Mesenchymal stem cell (in vitro differentiated cells and primary cell): ENCODE measurements around the gene CBLN3.

ENCODE experiments used
- DNase-seq: peaks from one replicate; pipeline ENCODE4 v3.0.0-alpha.2; 2013
- H2AFZ ChIP-seq: one replicate; pipeline ENCODE4 v1.6.1; 2013; ENCODE audit warnings: low read depth, mild to moderate bottlenecking, control low read depth, inconsistent platforms, low read length, moderate library complexity
- H2AK5ac ChIP-seq: 2 replicates; pipeline ENCODE4 v1.6.1; 2013; ENCODE audit warnings: low read length, moderate library complexity, mild to moderate bottlenecking, inconsistent platforms; ENCODE audit not compliant: severe bottlenecking
- H2BK120ac ChIP-seq: one replicate; pipeline ENCODE4 v1.6.1; 2013; ENCODE audit warnings: low read depth, mild to moderate bottlenecking, inconsistent platforms, low read length, moderate library complexity
- H2BK12ac ChIP-seq, 2 experiments: one replicate each; pipeline ENCODE4 v1.6.1; 2013; ENCODE audit warnings: inconsistent platforms in 2 of 2, low read length in 2 of 2, mild to moderate bottlenecking in 2 of 2, moderate library complexity in 2 of 2, control low read depth in 1 of 2
- H2BK15ac ChIP-seq: one replicate; pipeline ENCODE4 v1.6.1; 2013; ENCODE audit warnings: mild to moderate bottlenecking, low read depth, inconsistent platforms; ENCODE audit not compliant: poor library complexity, severe bottlenecking
- H2BK5ac ChIP-seq: 2 replicates; pipeline ENCODE4 v1.6.1; 2013; ENCODE audit warnings: low read depth, mild to moderate bottlenecking, low read length, control low read depth, inconsistent platforms; ENCODE audit not compliant: poor library complexity, severe bottlenecking
- H3K14ac ChIP-seq, 2 experiments: one replicate each; pipeline ENCODE4 v1.6.1; 2013; ENCODE audit warnings: inconsistent platforms in 2 of 2, low read length in 2 of 2, control low read depth in 1 of 2, mild to moderate bottlenecking in 1 of 2, moderate library complexity in 1 of 2
- H3K18ac ChIP-seq, 2 experiments: one replicate each; pipeline ENCODE4 v1.6.1; 2013; ENCODE audit warnings: inconsistent platforms in 2 of 2, low read length in 2 of 2, control low read depth in 1 of 2, low read depth in 1 of 2, mild to moderate bottlenecking in 1 of 2
- H3K23ac ChIP-seq, 2 experiments: one replicate each; pipeline ENCODE4 v1.6.1; 2013; ENCODE audit warnings: inconsistent platforms in 2 of 2, low read length in 2 of 2, mild to moderate bottlenecking in 2 of 2, moderate library complexity in 2 of 2, control low read depth in 1 of 2
- H3K27ac ChIP-seq: 2 replicates; pipeline ENCODE4 v1.5.1; 2013; ENCODE audit warnings: mild to moderate bottlenecking, moderate library complexity, low read length, control low read depth, inconsistent platforms; ENCODE audit not compliant: poor library complexity, severe bottlenecking
- H3K27me3 ChIP-seq, 2 experiments: 2 replicates each; pipeline versions ENCODE4 v1.6.1 to v1.7.0; 2013; ENCODE audit warnings: low read length in 2 of 2, mild to moderate bottlenecking in 2 of 2, moderate library complexity in 2 of 2, control low read depth in 1 of 2, inconsistent platforms in 1 of 2; ENCODE audit not compliant: control insufficient read depth in 1 of 2, insufficient read depth in 1 of 2
- H3K36me3 ChIP-seq, 2 experiments: 2 replicates each; pipeline versions ENCODE4 v1.6.1 to v1.7.0; 2013; ENCODE audit warnings: low read length in 2 of 2, control low read depth in 1 of 2, inconsistent platforms in 1 of 2, low read depth in 1 of 2, mild to moderate bottlenecking in 1 of 2; ENCODE audit not compliant: insufficient read depth in 2 of 2, control insufficient read depth in 1 of 2
- H3K4ac ChIP-seq, 2 experiments: one replicate each; pipeline ENCODE4 v1.6.1; 2013; ENCODE audit warnings: inconsistent platforms in 2 of 2, low read length in 2 of 2, mild to moderate bottlenecking in 2 of 2, moderate library complexity in 2 of 2, control low read depth in 1 of 2, low read depth in 1 of 2
- H3K4me1 ChIP-seq: 2 replicates; pipeline ENCODE4 v1.6.1; 2013; ENCODE audit warnings: low read depth, low read length, control low read depth; ENCODE audit not compliant: control insufficient read depth, insufficient read depth
- H3K4me2 ChIP-seq: 2 replicates; pipeline ENCODE4 v1.6.1; 2013; ENCODE audit warnings: low read length, mild to moderate bottlenecking, inconsistent platforms; ENCODE audit not compliant: poor library complexity, severe bottlenecking
- H3K4me3 ChIP-seq, 2 experiments: 2 replicates each; pipeline versions ENCODE4 v1.5.1 to v1.7.0; 2013; ENCODE audit warnings: low read length in 2 of 2, mild to moderate bottlenecking in 2 of 2, control low read depth in 1 of 2, low read depth in 1 of 2; ENCODE audit not compliant: insufficient read depth in 1 of 2
- H3K79me1 ChIP-seq: replicated peaks from 2 replicates; pipeline ENCODE4 v1.6.1; 2013; ENCODE audit warnings: mild to moderate bottlenecking, control low read depth, low read length, inconsistent platforms; ENCODE audit not compliant: poor library complexity, severe bottlenecking
- H3K9ac ChIP-seq: 2 replicates; pipeline ENCODE4 v1.7.0; 2013; ENCODE audit warnings: mild to moderate bottlenecking, low read length, moderate library complexity
- H3K9me3 ChIP-seq: 2 replicates; pipeline ENCODE4 v1.7.0; 2013; ENCODE audit warnings: mild to moderate bottlenecking, low read length; ENCODE audit not compliant: control insufficient read depth
- H4K8ac ChIP-seq: one replicate; pipeline ENCODE4 v1.6.1; 2013; ENCODE audit warnings: inconsistent platforms, mild to moderate bottlenecking, low read length, moderate library complexity
- H4K91ac ChIP-seq: one replicate; pipeline ENCODE4 v1.6.1; 2013; ENCODE audit warnings: mild to moderate bottlenecking, low read length, inconsistent platforms
- WGBS: methylation state at CpG from one replicate; pipeline ENCODE4 v1.1.7; 2013; ENCODE audit warnings: mixed read lengths; 5-methylcytosine and 5-hydroxymethylcytosine counted together

CBLN3 gene

DNA sequence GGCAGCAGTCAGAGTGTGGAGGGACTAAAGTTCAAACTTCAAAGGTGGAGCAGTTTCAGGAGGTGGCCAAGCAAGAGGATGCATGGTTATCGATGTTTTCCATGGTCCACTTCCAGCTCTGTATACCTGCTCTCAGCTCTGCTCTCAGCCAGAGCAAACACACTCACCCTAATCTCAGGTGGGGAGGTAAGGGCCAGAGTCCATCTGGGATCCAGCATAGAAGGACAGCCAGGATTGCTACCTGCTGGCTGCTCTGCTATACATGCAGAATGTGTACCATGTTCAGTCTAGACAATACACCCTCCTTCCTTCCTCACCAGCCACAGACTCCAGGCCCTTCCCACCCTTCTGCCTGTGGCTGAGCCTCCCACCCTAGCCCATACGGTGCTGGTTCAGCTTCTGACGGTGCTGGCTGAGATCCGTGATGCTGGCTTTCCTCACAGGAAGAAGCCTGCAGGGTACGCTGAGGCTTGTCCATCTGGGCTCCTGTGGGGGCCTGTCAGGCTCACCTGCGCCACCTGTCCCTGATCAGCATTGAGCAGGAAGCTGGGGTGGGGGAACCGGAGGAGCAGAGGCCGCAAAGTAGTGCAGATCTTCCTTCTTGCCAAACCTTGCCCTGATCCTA, 2.4 kb downstream of the CBLN3 start:
- H3K14ac ChIP-seq, result no peak overlapping the region
- peaks cover 19% of the 10 kb centered on the region for H3K4me1 ChIP-seq
- no peak overlapping the region for H2BK120ac ChIP-seq
- no peak overlapping the region for H3K23ac ChIP-seq
- no peaks in the 10 kb centered on the region for H3K79me1 ChIP-seq
- H4K91ac ChIP-seq, result no peak overlapping the region
- peaks cover 0 to 5% of the 10 kb centered on the region in 2 experiments for H3K27me3 ChIP-seq
- 75% methylated on average over 8 of the region's 8 CpGs for WGBS
- H3K4ac ChIP-seq, result no peak overlapping the region
- no peak overlapping the region for H2BK12ac ChIP-seq
- H3K27ac ChIP-seq, result no peak overlapping the region
- no peak overlapping the region for H2BK15ac ChIP-seq
- H2BK5ac ChIP-seq, result no peak overlapping the region
- H2AK5ac ChIP-seq, result no peak overlapping the region
- no peak overlapping the region for H3K4me2 ChIP-seq
- H4K8ac ChIP-seq, result no peak overlapping the region
- H3K9me3 ChIP-seq, result no peaks in the 10 kb centered on the region
- DNase-seq, result no peak
- no peak overlapping the region for H2AFZ ChIP-seq
- no peak overlapping the region for H3K4me3 ChIP-seq
- peaks cover 2 to 7% of the 10 kb centered on the region in 2 experiments for H3K36me3 ChIP-seq
- no peak overlapping the region for H3K9ac ChIP-seq
- H3K18ac ChIP-seq, result no peak overlapping the region

DNA sequence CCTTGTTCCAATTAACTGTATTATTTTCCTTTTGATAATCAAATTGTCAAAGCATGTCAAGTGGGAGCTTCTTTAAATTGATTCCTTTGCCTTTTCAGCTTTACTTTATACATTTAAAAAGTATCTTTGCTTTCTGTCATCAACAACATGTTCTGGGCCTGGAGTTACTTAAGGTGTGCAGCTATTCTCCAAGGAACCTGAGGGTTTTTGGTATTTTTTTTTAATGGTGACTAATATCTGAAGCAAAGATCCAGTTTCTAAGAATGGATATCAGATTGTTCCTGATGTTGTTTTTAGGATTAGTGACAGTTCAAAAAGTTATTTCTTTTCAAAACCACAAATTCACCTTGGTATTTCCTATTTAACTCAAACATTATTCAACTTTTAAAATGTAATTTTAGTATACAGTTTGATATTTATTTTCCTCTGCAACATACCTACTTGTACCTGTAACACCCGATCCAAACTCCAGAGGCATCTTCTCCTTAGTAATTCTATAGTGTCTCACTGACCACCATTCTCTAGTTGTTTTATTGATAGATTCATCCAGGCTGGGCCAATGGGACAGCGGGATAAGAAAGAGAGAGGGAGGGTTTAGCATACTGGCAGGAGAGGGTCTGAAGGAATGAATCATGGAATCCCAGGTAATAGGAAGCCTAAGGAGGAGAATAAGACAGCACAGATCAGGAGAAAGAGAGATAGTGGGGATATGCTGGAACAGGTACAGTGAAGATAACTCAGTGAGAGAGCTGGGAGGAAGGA, 3.1 kb downstream of the CBLN3 start:
- Histone ChIP-seq H4K8ac (no peak overlapping the region), H2BK15ac (no peak overlapping the region), H3K9ac (peak overlapping the region; percentile 23), H3K18ac (no peak overlapping the region), H4K91ac (no peak overlapping the region), H2BK120ac (no peak overlapping the region), H3K14ac (no peak overlapping the region), H3K4me1 (peaks cover 14% of the 10 kb centered on the region), H3K79me1 (no peaks in the 10 kb centered on the region), H3K9me3 (no peaks in the 10 kb centered on the region), H2AFZ (no peak overlapping the region), H2BK12ac (no peak overlapping the region), H2AK5ac (no peak overlapping the region), H3K23ac (no peak overlapping the region), H3K4me2 (no peak overlapping the region), H3K27ac (no peak overlapping the region), H3K4ac (no peak overlapping the region), H3K4me3 (no peak overlapping the region), H3K36me3 (peaks cover 0 to 5% of the 10 kb centered on the region in 2 experiments), H2BK5ac (no peak overlapping the region), H3K27me3 (peaks cover 0 to 5% of the 10 kb centered on the region in 2 experiments)
- WGBS, result 90% methylated on average over 2 of the region's 2 CpGs
- no peak for DNase-seq

DNA sequence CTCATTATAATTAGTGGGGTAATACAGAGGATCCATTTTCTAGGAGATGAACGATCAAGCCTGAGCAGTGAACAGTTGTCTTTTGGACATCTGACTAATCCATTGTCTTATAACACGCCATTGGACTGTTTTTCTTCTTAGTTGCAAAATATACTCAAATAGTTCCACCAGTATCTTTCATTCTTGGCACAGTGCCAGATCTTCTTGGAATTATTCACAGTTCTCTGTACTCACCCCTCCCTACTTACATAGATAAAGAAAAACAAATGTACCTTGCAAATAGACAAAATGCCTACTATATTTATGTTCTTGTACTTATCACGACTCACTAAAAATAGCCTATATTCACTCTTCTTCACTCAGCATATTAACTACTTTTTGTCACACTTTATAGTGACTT, 3.8 kb downstream of the CBLN3 start:
- 90% methylated on average over 3 of the region's 3 CpGs for WGBS
- Histone ChIP-seq H2BK12ac (no peak overlapping the region), H3K4me2 (no peak overlapping the region), H3K4me3 (no peak overlapping the region), H3K4ac (no peak overlapping the region), H3K4me1 (peaks cover 10% of the 10 kb centered on the region), H3K27me3 (peaks cover 0 to 5% of the 10 kb centered on the region in 2 experiments), H2BK15ac (no peak overlapping the region), H3K27ac (no peak overlapping the region), H3K9me3 (no peaks in the 10 kb centered on the region), H2AFZ (no peak overlapping the region), H4K91ac (no peak overlapping the region), H4K8ac (no peak overlapping the region), H3K18ac (no peak overlapping the region), H3K79me1 (no peaks in the 10 kb centered on the region), H3K36me3 (peaks cover 0 to 5% of the 10 kb centered on the region in 2 experiments), H3K14ac (no peak overlapping the region), H2BK120ac (no peak overlapping the region), H3K9ac (peak overlapping the region; percentile 63), H2AK5ac (no peak overlapping the region), H3K23ac (no peak overlapping the region), H2BK5ac (no peak overlapping the region)
- DNase-seq, result peak; percentile 52

DNA sequence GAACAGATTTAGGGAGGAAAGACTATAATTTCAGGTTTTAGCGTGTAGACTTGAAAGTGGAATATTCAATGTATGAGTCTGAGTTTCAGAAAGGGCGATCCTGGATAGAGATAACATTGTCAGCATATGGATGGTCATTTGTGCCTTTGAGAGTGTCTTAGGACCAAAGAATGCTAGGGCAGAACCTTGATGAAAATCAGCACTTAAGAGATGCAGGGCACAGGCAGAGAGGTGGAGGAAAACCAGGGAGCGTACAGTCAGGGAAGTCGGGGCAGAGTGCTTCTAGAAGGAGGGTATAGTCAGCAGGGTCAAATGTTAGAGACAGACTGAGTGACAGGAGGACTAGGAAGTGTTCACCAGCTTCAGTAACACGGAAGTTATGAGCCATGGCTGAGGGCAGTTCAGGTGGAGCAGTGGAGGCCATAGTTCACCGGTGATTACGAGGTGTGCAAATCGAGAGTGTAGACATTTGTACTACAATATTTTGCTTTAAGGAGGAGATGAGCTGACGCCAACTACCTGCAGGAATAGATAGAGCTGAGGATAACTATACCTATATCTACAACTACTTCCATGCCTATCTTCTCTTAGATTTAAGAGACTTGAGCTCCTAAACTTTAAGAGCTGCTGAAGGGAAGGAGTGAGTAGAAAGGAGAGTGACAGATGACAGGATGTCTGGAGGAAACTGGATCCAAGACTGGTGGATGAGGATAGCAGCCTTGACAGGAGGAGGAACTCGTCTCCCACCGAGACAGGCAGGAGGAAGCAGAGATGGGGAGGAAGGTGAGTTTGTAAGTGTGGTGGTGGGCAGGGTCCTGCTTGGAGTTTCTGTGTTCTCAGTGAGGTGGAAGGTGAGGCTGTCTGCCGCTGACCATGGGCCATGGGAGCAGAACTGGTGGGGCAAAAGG, 6.5 kb downstream of the CBLN3 start:
- Histone ChIP-seq H3K36me3 (peaks cover 0 to 5% of the 10 kb centered on the region in 2 experiments), H3K14ac (no peak overlapping the region), H3K4me2 (no peak overlapping the region), H3K23ac (no peak overlapping the region), H3K4ac (no peak overlapping the region), H2BK15ac (no peak overlapping the region), H2AK5ac (no peak overlapping the region), H3K79me1 (no peaks in the 10 kb centered on the region), H3K4me1 (no peaks in the 10 kb centered on the region), H2BK5ac (no peak overlapping the region), H3K18ac (no peak overlapping the region), H4K8ac (no peak overlapping the region), H2AFZ (no peak overlapping the region), H3K4me3 (no peak overlapping the region), H2BK120ac (no peak overlapping the region), H3K27ac (no peak overlapping the region), H3K9me3 (no peaks in the 10 kb centered on the region), H3K27me3 (peaks cover 6 to 24% of the 10 kb centered on the region in 2 experiments), H2BK12ac (no peak overlapping the region), H4K91ac (no peak overlapping the region), H3K9ac (no peak overlapping the region)
- no peak for DNase-seq
- 70% methylated on average over 8 of the region's 12 CpGs for WGBS
